Testis (tissue), 3 donors: Measurements from ENCODE around the gene IRX2. TPM values are rescaled to one million over a fixed set of nuclear protein-coding genes. Genes with fewer than 3 reads are reported as not detected.

ENCODE experiments used
- DNase-seq: peaks from one replicate; pipeline ENCODE4 v3.0.0-alpha.2; 2019
- H3K27ac ChIP-seq, 2 donors: fragments of 200-600 bp; sonication (generic); one replicate each; pipeline ENCODE4 v1.5.1; 2019
- H3K27me3 ChIP-seq: fragments of 200-600 bp; sonication (generic); one replicate; pipeline ENCODE4 v1.5.1; 2019
- H3K36me3 ChIP-seq: fragments of 200-600 bp; sonication (generic); one replicate; pipeline ENCODE4 v1.5.1; 2017; ENCODE audit warnings: low read depth; ENCODE audit errors: missing control alignments
- H3K4me1 ChIP-seq: fragments of 200-600 bp; sonication (generic); one replicate; pipeline ENCODE4 v1.5.1; 2019
- H3K4me3 ChIP-seq, 2 donors: fragments of 200-600 bp; sonication (generic); one replicate each; pipeline ENCODE4 v1.5.1; 2017 to 2019
- H3K9me3 ChIP-seq: fragments of 200-600 bp; sonication (generic); one replicate; pipeline ENCODE4 v1.5.1; 2017
- CTCF ChIP-seq, 3 experiments: fragments of 450-650 bp in 2 of 3; fragments of 200-600 bp in 1 of 3; sonication (generic) in 1 of 3; IDR thresholded peaks; one replicate each; pipeline ENCODE4 v1.5.1; 2016 to 2019; ENCODE audit warnings: antibody characterized with exemption in 3 of 3, mild to moderate bottlenecking in 2 of 3, moderate library complexity in 1 of 3
- POLR2A ChIP-seq: fragments of 450-650 bp; IDR thresholded peaks from one replicate; pipeline ENCODE4 v1.6.1; 2017; ENCODE audit warnings: antibody characterized with exemption, mild to moderate bottlenecking, moderate library complexity
- WGBS, 2 donors: methylation state at CpG; one replicate each; pipeline ENCODE4 v1.1.5; 2018; 5-methylcytosine and 5-hydroxymethylcytosine counted together
- intact Hi-C: fragments of 100-400 bp; cut with DNase I; formaldehyde crosslinking; loops from one replicate; pipeline ENCODE4 v1.15.1; 2023; ENCODE audit warnings: low total_unique reads
- polyA plus RNA-seq: library from polyadenylated mRNA; stranded (reverse); fragments of 350-450 nt; fragmentation: Illumina TruSeq; extraction: RNeasy Lipid Tissue Mini Kit (QIAGEN cat#74804); gene quantifications from one replicate; pipeline ENCODE4 v1.2.3, GENCODE V29; 2014; ENCODE audit warnings: low read depth, low replicate concordance; ENCODE audit not compliant: insufficient read depth
- total RNA-seq, 2 donors: library from RNA; depleted of rRNA; stranded (reverse); fragments of >200 nt; gene quantifications; one replicate each; pipeline ENCODE4 v1.2.3, GENCODE V29; 2016

IRX2 gene
- total and polyA plus RNA-seq, 3 donors from 2014 or later: 2.8 to 15.1 (median 9.1) TPM

GRCh38 chr5:2757563-2758351 is 6.3 kb upstream of the IRX2 start:
- Histone ChIP-seq H3K4me1 (peaks cover 8% of the 10 kb centered on the region), H3K4me3 (no peak overlapping the region), H3K27ac (no peak overlapping the region), H3K9me3 (no peaks in the 10 kb centered on the region), H3K27me3 (no peaks in the 10 kb centered on the region), H3K36me3 (no peaks in the 10 kb centered on the region)
- no peak for DNase-seq
- intact Hi-C loops: no loop called here
- 3 to 6% methylated on average over 23 of the region's 23 CpGs for WGBS, 2 donors
- TF ChIP-seq POLR2A (no peak), CTCF (IDR thresholded peaks at IDR 0.05) (no peak)

- intact Hi-C loops: no loop called here
- Histone ChIP-seq H3K36me3 (no peaks in the 10 kb centered on the region), H3K9me3 (no peaks in the 10 kb centered on the region), H3K27ac (no peak overlapping the region), H3K4me3 (peak overlapping the region; percentile 22 to 43), H3K27me3 (no peaks in the 10 kb centered on the region), H3K4me1 (peaks cover 8% of the 10 kb centered on the region)
- TF ChIP-seq POLR2A (no peak), CTCF (IDR thresholded peaks at IDR 0.05) (no peak)
- no peak for DNase-seq
- WGBS, 2 donors: 0 to 2% methylated on average over 57 to 76 of the region's 76 CpGs
Observed at GRCh38 chr5:2756211-2757152, 5.0 kb upstream of the IRX2 start.

GRCh38 chr5:2755681-2756171 is 4.2 kb upstream of the IRX2 start:
- DNase-seq: no peak
- Histone ChIP-seq H3K36me3 (no peaks in the 10 kb centered on the region), H3K27me3 (no peaks in the 10 kb centered on the region), H3K4me3 (peak overlapping the region; percentile 18 to 43), H3K27ac (no peak overlapping the region), H3K4me1 (peaks cover 8% of the 10 kb centered on the region), H3K9me3 (no peaks in the 10 kb centered on the region)
- WGBS, 2 donors: 3 to 5% methylated on average over 30 of the region's 30 CpGs
- intact Hi-C loops: no loop called here
- no peak for TF ChIP-seq CTCF (IDR thresholded peaks at IDR 0.05)
- TF ChIP-seq POLR2A: no peak

GRCh38 chr5:2755076-2755680 is 3.7 kb upstream of the IRX2 start:
- intact Hi-C loops: no loop called here
- Histone ChIP-seq H3K27me3 (no peaks in the 10 kb centered on the region), H3K9me3 (no peaks in the 10 kb centered on the region), H3K27ac (no peak overlapping the region), H3K4me3 (peak overlapping the region; percentile 18 to 43), H3K36me3 (no peaks in the 10 kb centered on the region), H3K4me1 (peaks cover 8% of the 10 kb centered on the region)
- DNase-seq: no peak
- TF ChIP-seq POLR2A (no peak), CTCF (IDR thresholded peaks at IDR 0.05) (no peak)
- WGBS, 2 donors: 6 to 7% methylated on average over 45 to 63 of the region's 63 CpGs
